ENCODE data around the gene KPTN. TPM values are rescaled to one million over a fixed set of nuclear protein-coding genes. Genes with fewer than 3 reads are reported as not detected.

The KPTN gene
- total RNA-seq, 5 donors from 2014 or later (not counting 1 experiment from before 2014, with no cell fraction given), result 2.8 to 5.8 (median 5.4) TPM

DNA sequence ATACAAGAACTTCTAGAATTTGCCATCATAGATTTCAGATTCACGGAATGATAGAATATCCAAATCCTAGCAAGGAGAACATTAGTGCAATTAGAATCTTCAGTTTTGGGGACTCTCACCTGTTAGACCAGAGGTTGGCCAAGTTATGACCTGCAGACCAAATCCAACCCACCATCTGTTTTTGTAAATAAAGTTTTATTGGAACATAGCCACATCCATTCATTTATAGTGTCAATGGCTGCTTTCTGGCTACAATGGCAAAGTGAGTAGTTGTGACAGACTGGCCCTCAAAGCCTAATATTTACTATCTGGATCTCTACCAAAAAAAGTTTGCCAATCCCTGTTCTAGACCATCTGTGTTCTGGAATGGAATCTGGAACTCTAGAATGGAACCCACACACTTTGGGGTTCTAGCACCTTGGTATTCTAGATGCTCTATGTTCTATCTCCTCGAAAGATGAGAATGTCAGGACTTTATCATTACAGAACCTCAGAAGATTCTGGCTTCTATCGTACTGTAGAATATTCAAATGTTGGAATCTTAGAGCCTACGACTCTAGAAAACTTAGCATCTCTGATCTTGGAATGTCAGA is 2.5 kb downstream of the KPTN start:
- Mint-ChIP-seq H3K9me3 (no peaks in the 10 kb centered on the region), H3K27me3 (no peaks in the 10 kb centered on the region), H3K36me3 (peaks cover 2% of the 10 kb centered on the region), H3K4me3 (peak overlapping the region in 1 of 3 donors; percentile 28), H3K27ac (no peak overlapping the region), H3K4me1 (peaks cover 24 to 30% (median 27%) of the 10 kb centered on the region in 3 donors)
- no peaks in the 10 kb centered on the region for H3K27me3 ChIP-seq (replicated peaks in 1 of 2; ENCODE audit: control insufficient read depth in 2 of 2, extremely low read depth in 1 of 2, insufficient read depth in 2 of 2, low read length in 1 of 2)
- DNase-seq (no peak), ATAC-seq (replicated peaks in 1 of 4) (no peak)
- ChIA-PET CTCF (no interaction called here), POLR2A (no interaction called here)
- no peaks in the 10 kb centered on the region for H3K36me3 ChIP-seq (ENCODE audit: control insufficient read depth in 2 of 2, extremely low read depth in 1 of 2, insufficient read depth in 1 of 2, low read length in 1 of 2)
- peaks cover 18 to 28% of the 10 kb centered on the region in 2 experiments for H3K4me1 ChIP-seq (ENCODE audit: control insufficient read depth in 1 of 2, extremely low read depth in 1 of 2, insufficient read depth in 2 of 2, low read length in 2 of 2)
- no peaks in the 10 kb centered on the region for H3K9me3 ChIP-seq
- 83% methylated on average over 1 of the region's 4 CpGs for WGBS (ENCODE audit: insufficient coverage)
- H3K27ac ChIP-seq (ENCODE audit: low read length), result no peak overlapping the region
- no peak overlapping the region for H3K4me3 ChIP-seq (ENCODE audit: control insufficient read depth in 1 of 2, extremely low read depth in 1 of 2, low read length in 1 of 2)

DNA sequence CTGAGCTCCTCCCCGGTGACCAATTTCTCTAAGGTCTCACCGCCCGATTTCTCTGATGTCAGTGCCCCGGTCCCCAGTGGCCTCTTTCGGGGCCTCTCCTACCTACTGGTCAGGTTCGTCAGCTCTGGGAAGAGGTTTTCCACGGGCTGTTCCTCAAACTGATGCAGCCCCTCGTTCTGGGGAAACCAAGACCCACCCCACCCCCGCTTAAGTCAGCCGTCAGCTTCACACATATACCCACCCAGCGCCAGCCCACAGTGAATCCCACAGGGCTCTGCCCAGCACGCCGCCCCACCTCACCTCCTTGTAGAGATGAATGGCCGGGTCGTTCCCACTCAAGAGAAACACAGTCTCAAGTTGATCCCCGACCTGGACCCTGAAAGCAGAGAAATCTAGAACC is 3.4 kb downstream of the KPTN start:
- no peak overlapping the region for H3K4me3 ChIP-seq (ENCODE audit: control insufficient read depth in 1 of 2, extremely low read depth in 1 of 2, low read length in 1 of 2)
- H3K4me1 ChIP-seq (ENCODE audit: control insufficient read depth in 1 of 2, extremely low read depth in 1 of 2, insufficient read depth in 2 of 2, low read length in 2 of 2), result peaks cover 14 to 22% of the 10 kb centered on the region in 2 experiments
- DNase-seq (no peak), ATAC-seq (replicated peaks in 1 of 4) (no peak)
- ChIA-PET CTCF (interaction anchor here in 1 of 2 donors (0.5 to 0.7 kb wide), 3 partner anchors 22 to 1008 kb away, joined by 3 to 9 read pairs (median 5); no protein-coding TSS in a partner anchor), POLR2A (no interaction called here)
- H3K36me3 ChIP-seq (ENCODE audit: control insufficient read depth in 2 of 2, extremely low read depth in 1 of 2, insufficient read depth in 1 of 2, low read length in 1 of 2), result no peaks in the 10 kb centered on the region
- no peaks in the 10 kb centered on the region for H3K9me3 Mint-ChIP-seq
- H3K27ac Mint-ChIP-seq, result no peak overlapping the region
- no peak overlapping the region for H3K4me3 Mint-ChIP-seq
- H3K27ac ChIP-seq (ENCODE audit: low read length), result no peak overlapping the region
- no peaks in the 10 kb centered on the region for H3K27me3 ChIP-seq (replicated peaks in 1 of 2; ENCODE audit: control insufficient read depth in 2 of 2, extremely low read depth in 1 of 2, insufficient read depth in 2 of 2, low read length in 1 of 2)
- H3K36me3 Mint-ChIP-seq, result peaks cover 2% of the 10 kb centered on the region
- no peaks in the 10 kb centered on the region for H3K27me3 Mint-ChIP-seq
- H3K4me1 Mint-ChIP-seq, result peaks cover 21 to 24% (median 21%) of the 10 kb centered on the region in 3 donors
- H3K9me3 ChIP-seq, result no peaks in the 10 kb centered on the region
- 89% methylated on average over 14 of the region's 16 CpGs for WGBS (ENCODE audit: insufficient coverage)

DNA sequence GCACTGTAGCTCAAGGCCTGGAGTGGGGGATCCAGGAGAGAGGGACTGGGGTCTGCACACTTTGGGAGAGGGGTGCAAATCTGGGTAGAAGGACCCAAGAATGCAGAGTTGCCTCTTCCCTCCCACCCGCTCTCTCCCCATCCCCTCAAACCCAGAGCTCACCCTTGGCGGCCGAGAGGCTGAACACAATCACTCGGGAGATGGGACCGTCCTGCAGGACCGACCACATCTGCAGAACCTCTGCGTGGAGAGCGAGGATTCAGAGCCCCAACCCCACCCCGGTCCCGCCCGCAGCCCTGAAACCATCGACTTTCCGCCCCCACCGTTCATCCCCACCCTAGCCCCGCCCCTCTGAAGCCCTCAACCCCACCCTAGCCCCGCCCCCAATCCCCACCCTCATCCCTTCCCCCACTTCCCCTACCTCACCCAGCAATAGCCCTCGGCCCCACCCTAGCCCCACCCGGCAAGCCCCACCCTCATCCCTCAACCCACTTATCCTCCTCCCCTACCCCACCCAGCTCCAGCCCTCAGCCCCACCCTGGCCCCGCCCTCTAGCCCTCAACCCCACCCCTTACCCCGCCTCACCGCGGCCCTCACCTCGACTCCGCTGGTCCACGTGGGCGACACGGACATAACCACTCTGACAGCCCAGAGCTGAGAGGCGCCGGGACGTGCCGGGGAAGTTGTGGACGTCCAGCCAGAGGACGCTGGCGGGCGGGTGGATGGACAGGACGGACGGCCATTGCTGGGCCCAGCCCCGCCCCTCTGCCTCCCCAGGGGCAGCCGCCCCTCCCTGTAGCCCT is 4.1 kb downstream of the KPTN start:
- Histone ChIP-seq H3K27me3 (replicated peaks in 1 of 2; ENCODE audit: control insufficient read depth in 2 of 2, extremely low read depth in 1 of 2, insufficient read depth in 2 of 2, low read length in 1 of 2) (no peaks in the 10 kb centered on the region), H3K36me3 (ENCODE audit: control insufficient read depth in 2 of 2, extremely low read depth in 1 of 2, insufficient read depth in 1 of 2, low read length in 1 of 2) (no peaks in the 10 kb centered on the region), H3K9me3 (no peaks in the 10 kb centered on the region), H3K4me1 (ENCODE audit: control insufficient read depth in 1 of 2, extremely low read depth in 1 of 2, insufficient read depth in 2 of 2, low read length in 2 of 2) (peaks cover 7 to 15% of the 10 kb centered on the region in 2 experiments), H3K27ac (ENCODE audit: low read length) (no peak overlapping the region), H3K4me3 (ENCODE audit: control insufficient read depth in 1 of 2, extremely low read depth in 1 of 2, low read length in 1 of 2) (no peak overlapping the region)
- ChIA-PET POLR2A (no interaction called here), CTCF (interaction anchor here (0.5 to 0.6 kb wide), 4 partner anchors 21 to 1126 kb away, joined by 3 to 9 read pairs (median 6); no protein-coding TSS in a partner anchor)
- peaks cover 5% of the 10 kb centered on the region for H3K36me3 Mint-ChIP-seq
- ATAC-seq (replicated peaks in 1 of 4), result no peak
- H3K4me1 Mint-ChIP-seq, result peaks cover 13 to 16% (median 14%) of the 10 kb centered on the region in 3 donors
- H3K27ac Mint-ChIP-seq, result no peak overlapping the region
- peaks cover 1 to 2% of the 10 kb centered on the region in 2 donors for H3K27me3 Mint-ChIP-seq
- H3K4me3 Mint-ChIP-seq, result no peak overlapping the region
- 71% methylated on average over 29 of the region's 39 CpGs for WGBS (ENCODE audit: insufficient coverage)
- no peak for DNase-seq
- H3K9me3 Mint-ChIP-seq, result no peaks in the 10 kb centered on the region

DNA sequence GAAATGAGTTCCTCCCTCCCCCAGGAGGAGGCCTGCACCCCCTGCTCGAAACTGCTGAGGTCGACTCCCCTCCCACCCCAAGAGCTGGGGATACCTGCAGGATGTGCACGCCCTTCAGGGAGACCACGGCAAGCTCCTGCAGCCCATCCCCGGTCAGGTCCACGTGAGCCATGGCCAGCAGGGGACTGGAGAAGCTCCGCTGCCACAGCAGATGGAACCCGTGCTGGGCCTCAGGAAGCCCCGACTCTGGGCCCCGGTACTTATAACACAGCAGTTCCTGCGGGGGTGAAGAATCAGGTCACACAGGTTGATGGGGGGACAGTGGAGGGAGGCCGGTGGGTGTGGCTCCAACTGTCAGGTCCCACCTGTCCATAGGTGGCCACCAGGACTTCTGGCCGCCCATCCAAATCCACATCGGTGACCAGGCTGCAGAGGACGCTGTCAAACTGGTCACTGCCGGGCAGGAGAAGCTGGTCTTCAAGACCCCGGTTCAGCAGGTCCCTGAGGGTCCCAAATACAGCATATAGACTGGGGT is 7.5 kb downstream of the KPTN start:
- CTCF ChIA-PET, result interaction anchor here in 1 of 2 donors (0.7 kb wide), 1 partner anchor 142 kb away, joined by 3 read pairs; no protein-coding TSS in a partner anchor
- Mint-ChIP-seq H3K36me3 (peaks cover 5% of the 10 kb centered on the region), H3K27me3 (peaks cover 4 to 24% of the 10 kb centered on the region in 2 donors), H3K4me3 (no peak overlapping the region), H3K9me3 (no peaks in the 10 kb centered on the region), H3K4me1 (peaks cover 0 to 5% (median 3%) of the 10 kb centered on the region in 3 donors), H3K27ac (no peak overlapping the region)
- ATAC-seq (replicated peaks in 1 of 4) (no peak), DNase-seq (no peak)
- H3K27ac ChIP-seq (ENCODE audit: low read length), result no peak overlapping the region
- H3K27me3 ChIP-seq (replicated peaks in 1 of 2; ENCODE audit: control insufficient read depth in 2 of 2, extremely low read depth in 1 of 2, insufficient read depth in 2 of 2, low read length in 1 of 2), result peaks cover 0 to 25% of the 10 kb centered on the region in 2 experiments
- no peaks in the 10 kb centered on the region for H3K36me3 ChIP-seq (ENCODE audit: control insufficient read depth in 2 of 2, extremely low read depth in 1 of 2, insufficient read depth in 1 of 2, low read length in 1 of 2)
- no peaks in the 10 kb centered on the region for H3K9me3 ChIP-seq
- POLR2A ChIA-PET, result interaction anchor here in 1 of 2 donors (0.6 kb wide), 1 partner anchor 845 kb away, joined by 3 read pairs; a partner anchor contains a TSS
- H3K4me3 ChIP-seq (ENCODE audit: control insufficient read depth in 1 of 2, extremely low read depth in 1 of 2, low read length in 1 of 2), result no peak overlapping the region
- 83% methylated on average over 15 of the region's 17 CpGs for WGBS (ENCODE audit: insufficient coverage)
- H3K4me1 ChIP-seq (ENCODE audit: control insufficient read depth in 1 of 2, extremely low read depth in 1 of 2, insufficient read depth in 2 of 2, low read length in 2 of 2), result peaks cover 2 to 9% of the 10 kb centered on the region in 2 experiments

DNA sequence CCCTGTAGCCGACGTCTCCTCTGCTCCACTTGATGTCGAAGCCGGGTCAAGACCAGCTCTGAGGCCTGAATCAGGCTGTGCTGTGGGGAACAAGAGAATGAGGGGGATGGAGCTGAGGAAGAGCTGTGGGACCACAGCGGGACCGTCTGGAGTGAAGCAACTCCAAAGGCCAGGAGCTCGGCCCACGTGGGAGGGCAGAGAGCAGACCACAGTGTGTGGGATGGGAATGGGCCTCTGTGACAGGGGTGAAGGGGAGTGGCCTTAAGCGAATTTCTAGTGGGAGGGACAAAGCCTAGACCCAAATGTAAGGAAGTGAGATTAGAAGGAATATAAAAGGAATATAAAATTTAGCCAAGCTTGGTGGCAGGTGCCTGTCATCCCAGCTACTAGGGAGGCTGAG is 8.6 kb downstream of the KPTN start:
- WGBS (ENCODE audit: insufficient coverage), result 91% methylated on average over 9 of the region's 9 CpGs
- no peak for ATAC-seq (replicated peaks in 1 of 4)
- H3K27me3 Mint-ChIP-seq, result peaks cover 14 to 33% of the 10 kb centered on the region in 2 donors
- no peak overlapping the region for H3K4me3 Mint-ChIP-seq
- H3K4me1 ChIP-seq (ENCODE audit: control insufficient read depth in 1 of 2, extremely low read depth in 1 of 2, insufficient read depth in 2 of 2, low read length in 2 of 2), result peaks cover 2 to 17% of the 10 kb centered on the region in 2 experiments
- no peak overlapping the region for H3K4me3 ChIP-seq (ENCODE audit: control insufficient read depth in 1 of 2, extremely low read depth in 1 of 2, low read length in 1 of 2)
- no peaks in the 10 kb centered on the region for H3K9me3 Mint-ChIP-seq
- no peaks in the 10 kb centered on the region for H3K9me3 ChIP-seq
- no peaks in the 10 kb centered on the region for H3K36me3 ChIP-seq (ENCODE audit: control insufficient read depth in 2 of 2, extremely low read depth in 1 of 2, insufficient read depth in 1 of 2, low read length in 1 of 2)
- peaks cover 0 to 36% of the 10 kb centered on the region in 2 experiments for H3K27me3 ChIP-seq (replicated peaks in 1 of 2; ENCODE audit: control insufficient read depth in 2 of 2, extremely low read depth in 1 of 2, insufficient read depth in 2 of 2, low read length in 1 of 2)
- DNase-seq, result no peak
- no peak overlapping the region for H3K27ac Mint-ChIP-seq
- ChIA-PET POLR2A (no interaction called here), CTCF (interaction anchor here in 1 of 2 donors (0.5 kb wide), 1 partner anchor 173 kb away, joined by 6 read pairs; no protein-coding TSS in a partner anchor)
- peaks cover 5% of the 10 kb centered on the region for H3K36me3 Mint-ChIP-seq
- H3K4me1 Mint-ChIP-seq, result peaks cover 6 to 10% (median 10%) of the 10 kb centered on the region in 3 donors
- H3K27ac ChIP-seq (ENCODE audit: low read length), result no peak overlapping the region

DNA sequence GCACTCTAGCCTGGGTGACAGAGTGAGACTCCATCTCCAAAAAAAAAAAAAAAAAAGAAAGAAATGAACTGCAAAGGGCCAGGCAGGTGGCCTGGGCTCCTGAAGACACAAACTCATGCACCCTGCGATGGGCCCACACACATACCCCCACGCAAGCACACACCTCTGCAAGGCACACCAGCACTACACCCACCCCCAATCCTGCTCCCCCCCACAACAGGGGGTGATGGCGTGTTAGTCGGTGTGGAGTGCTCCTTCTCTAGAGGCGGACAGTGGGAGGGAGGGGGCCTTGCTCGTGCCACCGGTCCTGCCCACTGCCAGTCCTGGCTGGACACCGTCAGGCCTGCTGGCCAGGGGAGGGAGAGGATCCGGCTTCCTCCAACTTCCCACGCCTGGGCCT is 10.7 kb downstream of the KPTN start:
- Mint-ChIP-seq H3K36me3 (peaks cover 3% of the 10 kb centered on the region), H3K4me3 (no peak overlapping the region), H3K4me1 (peaks cover 6 to 13% (median 12%) of the 10 kb centered on the region in 3 donors), H3K27me3 (peaks cover 27 to 53% of the 10 kb centered on the region in 2 donors), H3K27ac (no peak overlapping the region), H3K9me3 (no peaks in the 10 kb centered on the region)
- no peak for ATAC-seq (replicated peaks in 1 of 4)
- CTCF ChIA-PET, result no interaction called here
- H3K27ac ChIP-seq (ENCODE audit: low read length), result no peak overlapping the region
- DNase-seq, result no peak
- H3K9me3 ChIP-seq, result no peaks in the 10 kb centered on the region
- peaks cover 2 to 57% of the 10 kb centered on the region in 2 experiments for H3K27me3 ChIP-seq (replicated peaks in 1 of 2; ENCODE audit: control insufficient read depth in 2 of 2, extremely low read depth in 1 of 2, insufficient read depth in 2 of 2, low read length in 1 of 2)
- H3K36me3 ChIP-seq (ENCODE audit: control insufficient read depth in 2 of 2, extremely low read depth in 1 of 2, insufficient read depth in 1 of 2, low read length in 1 of 2), result no peaks in the 10 kb centered on the region
- no peak overlapping the region for H3K4me3 ChIP-seq (ENCODE audit: control insufficient read depth in 1 of 2, extremely low read depth in 1 of 2, low read length in 1 of 2)
- WGBS (ENCODE audit: insufficient coverage), result 86% methylated on average over 4 of the region's 10 CpGs
- peaks cover 2 to 17% of the 10 kb centered on the region in 2 experiments for H3K4me1 ChIP-seq (ENCODE audit: control insufficient read depth in 1 of 2, extremely low read depth in 1 of 2, insufficient read depth in 2 of 2, low read length in 2 of 2)
- POLR2A ChIA-PET, result interaction anchor here (0.6 kb wide), 2 partner anchors 113 to 727 kb away, joined by 3 to 6 read pairs; no protein-coding TSS in a partner anchor

Measured in T-cell (primary cell).